SU-DHL-6 (cell line): ENCODE data around the gene LRP2.

ENCODE experiments used
- CTCF ChIP-seq: fragments of 200-600 bp; sonication (generic); IDR thresholded peaks from one replicate; pipeline ENCODE4 v1.5.1; 2017; ENCODE audit warnings: antibody characterized with exemption, mild to moderate bottlenecking, low read length, moderate library complexity; ENCODE audit not compliant: insufficient read depth, poor library complexity, severe bottlenecking
- EZH2phosphoT487 ChIP-seq: fragments of 200-600 bp; sonication (generic), shearing (Covaris generic); conservative IDR thresholded peaks from 2 replicates; pipeline ENCODE4 v1.6.1; 2018; ENCODE audit warnings: mild to moderate bottlenecking, antibody characterized with exemption, low read length, moderate library complexity, mixed read lengths

GRCh38 chr2:169247211-169247610, 115.1 kb downstream of the LRP2 start:
- TF ChIP-seq CTCF (no peak), EZH2phosphoT487 (no peak)
